Inferior parietal cortex (tissue), 1 donor: ENCODE measurements around the gene S100A4.
"Not testable (repeated sequence)": the region's sequence is repeated elsewhere in the genome, so short reads cannot be mapped to it uniquely, and the experiment has no call there.

Source experiments
- DNase-seq: peaks from one replicate; pipeline ENCODE4 v3.0.0-alpha.2; 2016; ENCODE audit errors: extremely low spot score

S100A4 gene

DNA sequence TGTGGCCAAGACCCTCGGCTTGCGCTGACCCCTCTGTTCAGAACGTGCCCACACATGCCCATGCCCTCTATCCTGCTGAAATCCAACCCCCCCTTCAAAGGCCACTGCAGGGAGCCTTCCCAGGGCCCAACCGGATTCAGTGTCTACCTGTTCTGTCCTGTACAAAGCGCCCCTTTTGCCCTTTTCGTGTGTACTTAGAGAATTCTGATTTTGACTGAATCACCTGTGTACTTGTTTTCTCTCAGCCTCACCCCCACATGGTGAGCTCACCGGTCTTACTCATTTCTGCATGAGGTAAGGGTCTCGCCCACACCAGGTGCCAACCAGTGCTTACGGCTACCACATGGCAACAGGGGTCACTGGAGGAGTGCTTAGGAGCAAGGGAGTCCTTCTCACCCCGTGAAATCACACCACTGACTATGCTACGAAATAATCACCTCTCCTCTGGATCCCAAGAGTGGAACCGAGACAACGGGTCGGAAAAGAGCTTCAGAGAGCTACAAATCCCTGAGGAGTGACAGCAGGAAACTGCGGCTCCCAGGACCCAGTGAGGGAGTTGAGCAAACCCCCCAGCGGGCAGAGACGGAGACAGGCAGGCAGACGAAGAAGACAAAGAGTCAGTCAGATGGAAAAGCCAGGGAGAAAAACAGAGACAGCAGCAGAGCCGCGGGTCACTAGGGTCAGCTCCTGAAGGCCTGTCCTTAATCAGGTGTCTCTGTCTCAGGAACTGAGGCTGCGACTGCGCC, 22.2 kb upstream of the S100A4 start:
- DNase-seq: no peak

DNA sequence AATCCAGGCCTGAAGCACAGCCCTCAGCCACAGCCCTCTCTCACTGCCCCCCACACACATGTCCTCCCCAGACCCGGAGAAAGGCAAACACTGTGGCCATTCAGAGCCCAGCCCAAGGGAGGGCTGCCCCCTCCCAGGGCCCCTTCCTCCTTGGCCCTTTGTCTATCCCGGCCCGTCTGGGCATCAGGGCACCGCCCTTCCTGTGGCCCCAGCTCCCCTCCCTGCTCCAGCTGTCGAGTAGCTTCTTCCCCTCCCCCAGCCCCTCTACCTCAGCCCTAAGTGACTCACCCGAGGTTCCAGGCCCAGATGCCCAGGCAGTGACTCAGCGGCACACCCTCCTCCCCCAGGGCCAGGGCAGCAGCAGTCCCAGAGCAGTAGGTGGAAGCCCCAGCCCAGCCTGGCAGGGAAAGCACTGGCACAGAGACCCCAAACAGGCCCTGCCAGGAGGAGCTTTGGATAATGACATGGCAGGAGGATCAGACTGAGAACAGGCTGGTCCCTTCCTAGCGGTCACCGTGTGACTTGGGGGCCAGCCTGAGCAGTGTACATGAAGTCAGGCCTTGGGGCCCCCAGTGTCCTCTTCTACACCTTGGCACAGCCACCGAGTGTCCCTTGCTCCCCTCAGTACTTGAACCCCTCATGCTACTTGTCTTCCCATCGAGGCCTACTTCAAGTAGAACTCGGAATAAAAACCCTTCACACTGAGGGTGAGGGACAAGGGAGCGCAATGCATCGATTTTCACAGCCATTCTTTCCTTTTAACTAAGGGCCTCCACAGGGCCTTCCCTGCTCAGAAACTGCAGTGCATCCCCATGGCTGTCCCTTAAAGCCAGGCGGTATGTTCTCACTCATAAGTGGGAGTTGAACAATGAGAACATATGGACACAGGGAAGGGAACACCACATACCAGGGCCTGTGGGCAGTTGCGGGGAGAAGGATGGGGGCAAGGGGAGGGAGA, 21.1 kb upstream of the S100A4 start:
- DNase-seq: no peak

DNA sequence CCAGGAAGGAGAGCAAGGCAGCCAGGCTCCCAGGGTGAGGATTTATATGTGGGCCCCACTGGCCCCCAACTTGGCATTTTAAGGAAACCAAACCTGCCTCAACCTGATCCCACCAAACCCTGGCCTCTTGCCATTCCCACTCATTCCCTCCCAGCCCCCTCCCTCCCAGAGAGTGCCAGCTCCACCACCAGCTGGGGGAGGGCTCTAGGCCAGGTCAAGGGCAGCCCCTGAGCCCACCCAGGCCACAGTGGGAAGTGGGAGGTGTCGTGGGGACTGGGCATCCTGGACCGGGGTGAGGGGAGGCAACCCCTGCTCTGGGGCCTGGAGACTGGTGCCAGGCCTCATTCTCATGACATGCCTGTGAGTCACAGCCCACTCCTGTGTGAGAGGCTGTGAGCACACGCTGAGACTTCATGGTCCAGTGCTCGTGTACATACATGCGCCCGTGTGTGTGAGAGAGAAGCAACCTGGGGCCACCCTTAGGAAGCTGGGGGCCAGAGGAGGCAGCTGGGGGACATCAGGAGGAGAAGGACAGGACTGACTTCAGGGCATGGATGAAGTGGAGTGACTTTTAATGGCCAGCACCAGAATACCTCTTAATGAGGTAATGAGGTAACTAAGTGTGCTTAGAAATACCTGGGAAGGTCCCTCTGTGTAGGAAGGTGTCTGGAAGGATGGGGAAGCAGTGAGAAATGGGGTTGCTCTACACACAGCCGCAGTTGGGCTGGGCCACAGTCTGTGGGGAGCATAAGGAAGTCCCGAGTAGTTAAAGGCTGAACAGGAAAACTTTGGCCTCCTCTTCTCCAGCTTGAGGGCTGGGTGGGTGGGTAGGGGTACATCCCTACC, 20.1 kb upstream of the S100A4 start, which contains the start of gene S100A2:
S100A2 (minus strand) TSS at position 316 of the 846 bp plus-strand sequence. CDS start 1,967 bp downstream, outside the sequence.
- no peak for DNase-seq

DNA sequence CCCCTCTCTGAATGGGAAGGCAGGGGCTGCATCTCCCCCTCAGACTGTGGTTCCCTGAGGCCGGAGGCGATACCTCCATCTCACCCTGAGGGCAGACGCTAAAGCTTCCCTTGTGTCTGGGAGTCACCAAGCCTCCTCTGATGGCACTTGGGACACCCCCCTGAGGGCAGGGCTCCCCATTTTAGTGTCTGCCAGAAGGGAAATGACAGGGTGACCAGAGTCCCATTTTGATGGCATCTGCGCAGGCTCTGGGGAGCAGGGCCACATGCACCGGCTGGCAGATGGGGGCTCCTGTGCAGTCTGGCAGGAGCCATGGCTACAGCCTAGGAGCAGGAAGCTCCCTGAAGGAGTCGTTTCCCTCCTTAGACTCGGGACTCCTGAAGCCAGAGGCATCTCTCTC, 18.4 kb upstream of the S100A4 start:
- no peak for DNase-seq

DNA sequence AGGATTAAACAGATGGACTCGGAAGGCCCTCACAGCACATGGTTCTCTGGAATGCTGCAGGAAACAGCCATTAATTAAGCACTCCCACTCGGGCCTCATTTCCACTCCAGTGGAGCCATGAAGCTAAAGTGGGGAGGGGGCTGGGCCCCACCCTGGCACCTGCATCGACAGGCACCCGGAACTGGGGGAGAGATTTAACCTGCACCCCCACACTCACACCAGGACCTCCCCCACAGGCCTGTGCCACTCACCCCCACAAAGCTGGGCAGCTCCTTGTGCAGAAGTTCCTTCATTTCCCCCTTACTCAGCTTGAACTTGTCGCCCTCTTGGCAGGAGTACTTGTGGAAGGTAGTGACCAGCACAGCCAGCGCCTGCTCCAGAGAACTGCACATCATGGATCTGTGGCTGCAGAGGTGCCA, 17.9 kb upstream of the S100A4 start:
- DNase-seq: no peak

DNA sequence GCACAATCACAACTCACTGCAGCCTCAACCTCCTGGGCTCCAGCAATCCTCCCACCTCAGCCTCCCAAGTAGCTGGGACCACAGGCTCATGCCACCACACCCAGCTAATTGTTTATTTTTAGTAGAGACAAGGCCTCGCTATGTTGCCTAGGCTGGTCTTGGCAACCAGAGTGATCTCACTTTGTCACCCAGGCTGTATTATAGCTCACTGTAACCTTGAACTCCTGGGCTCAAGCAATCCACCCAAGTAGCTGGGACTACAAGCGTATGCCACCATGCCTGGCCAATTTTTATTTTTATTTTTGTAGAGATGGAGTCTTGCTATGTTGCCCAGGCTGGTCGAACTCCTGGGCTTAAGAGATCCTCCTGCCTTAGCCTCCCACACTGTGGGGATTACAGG, 16.4 kb upstream of the S100A4 start:
- DNase-seq: not testable (repeated sequence)

DNA sequence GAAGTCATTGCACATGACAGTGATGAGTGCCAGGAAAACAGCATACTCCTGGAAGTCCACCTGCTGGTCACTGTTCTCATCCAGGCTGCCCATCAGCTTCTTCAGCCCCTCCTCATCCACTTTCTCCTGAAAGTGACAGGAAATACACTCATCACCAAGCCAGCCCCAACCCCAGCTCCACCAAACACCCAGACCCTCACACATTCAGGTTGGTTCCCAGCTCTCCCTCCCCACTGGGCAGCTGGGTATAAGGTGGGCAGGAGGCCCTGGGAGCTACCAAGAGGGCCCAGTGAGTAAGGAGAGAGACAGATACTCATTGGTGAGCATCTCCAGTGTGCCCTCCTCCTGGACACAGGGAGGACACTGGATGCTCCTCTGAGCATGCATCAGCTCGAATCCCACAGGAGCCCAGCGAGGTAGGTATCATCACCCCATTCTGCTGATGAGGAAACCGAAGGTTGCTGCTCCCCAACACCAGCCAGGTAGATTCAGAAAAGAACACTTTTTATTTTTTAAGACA, 15.9 kb upstream of the S100A4 start:
- DNase-seq: no peak

DNA sequence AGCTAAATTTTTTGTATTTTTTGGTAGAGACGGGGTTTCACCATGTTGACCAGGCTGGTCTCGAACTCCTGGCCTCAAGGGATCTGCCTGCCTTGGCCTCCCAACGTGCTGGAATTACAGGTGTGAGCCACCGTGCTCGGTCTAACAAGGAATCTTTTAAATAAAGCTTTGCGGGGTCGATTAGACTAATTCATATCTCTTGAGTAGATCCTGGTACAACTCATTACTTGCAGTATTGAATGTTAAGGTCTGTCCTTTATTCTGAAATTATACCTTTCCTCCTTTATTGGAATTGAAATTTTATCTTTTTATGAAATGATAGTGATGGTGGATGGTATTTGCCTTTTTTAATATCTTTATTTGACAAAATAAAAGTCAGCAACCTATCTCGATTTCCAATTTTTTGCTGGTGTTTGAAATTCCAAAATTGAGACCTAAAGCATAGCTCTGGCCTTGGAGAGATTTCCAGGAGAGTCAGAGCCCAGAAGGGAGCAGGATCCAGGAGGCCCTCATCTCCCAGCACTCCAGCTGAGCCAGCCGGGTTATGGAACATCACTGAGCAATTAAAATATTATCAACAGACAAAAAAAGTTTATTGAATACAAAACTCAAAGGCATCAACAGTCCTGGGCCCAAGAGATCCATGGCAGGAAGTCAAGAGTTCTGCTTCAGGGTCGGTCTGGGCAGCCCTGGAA, 15.3 kb upstream of the S100A4 start:
- no peak for DNase-seq

DNA sequence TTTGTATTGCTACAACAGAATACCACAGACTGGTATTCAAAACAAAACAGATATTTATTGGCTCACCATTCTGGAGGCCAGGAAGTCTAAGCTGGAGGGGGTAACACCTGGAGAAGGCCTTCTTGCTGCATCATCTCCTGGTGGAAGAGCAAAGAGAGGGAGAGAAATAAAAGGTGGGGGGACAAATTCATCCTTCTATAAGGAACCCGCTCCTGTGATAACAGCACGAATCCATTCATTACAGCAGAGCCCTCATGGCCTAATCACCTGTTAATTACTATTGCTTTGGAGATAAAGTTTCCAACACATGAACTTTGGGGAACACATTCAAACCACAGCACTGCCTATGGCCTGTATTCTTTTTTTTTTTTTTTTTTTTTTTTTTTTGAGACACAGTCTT, 14.6 kb upstream of the S100A4 start:
- DNase-seq: no peak

DNA sequence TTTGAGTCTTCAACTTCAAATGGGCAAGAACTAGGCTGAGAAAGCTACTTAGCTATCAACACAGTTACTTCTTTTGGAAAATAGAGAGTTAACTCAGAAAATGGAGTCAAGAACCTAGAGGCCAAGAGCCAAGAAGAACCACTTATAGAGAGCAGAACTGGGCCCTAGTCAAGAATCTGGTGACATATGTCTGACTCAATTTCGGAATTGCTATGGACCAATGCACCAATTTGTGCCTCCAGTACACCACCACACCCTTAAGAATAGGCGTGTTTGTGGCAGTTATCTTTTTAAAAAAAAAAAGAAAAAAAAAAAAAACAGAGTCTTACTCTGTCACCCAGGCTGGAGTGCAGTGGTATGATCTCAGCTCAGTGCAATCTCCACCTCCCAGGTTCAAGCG, 12.3 kb upstream of the S100A4 start:
- no peak for DNase-seq

DNA sequence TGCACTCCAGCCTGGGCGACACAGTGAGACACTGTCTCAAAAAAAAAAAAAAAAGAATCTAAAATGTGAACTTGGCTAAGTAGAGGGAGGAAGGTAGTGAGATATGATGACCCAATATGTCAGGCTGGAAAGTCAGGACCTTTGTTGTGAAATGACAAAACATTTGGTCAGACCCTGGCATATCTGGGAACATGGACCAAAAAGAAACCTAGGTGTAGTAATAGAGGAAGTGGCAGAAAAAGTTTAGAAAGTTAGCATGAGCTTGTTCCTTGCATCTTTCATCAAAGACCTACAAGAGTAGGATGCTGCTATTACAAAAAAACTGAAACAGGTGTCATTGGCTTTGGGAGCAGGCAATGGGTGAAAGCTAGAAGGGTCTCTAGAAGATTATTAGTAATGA, 10.7 kb upstream of the S100A4 start:
- DNase-seq: no peak

DNA sequence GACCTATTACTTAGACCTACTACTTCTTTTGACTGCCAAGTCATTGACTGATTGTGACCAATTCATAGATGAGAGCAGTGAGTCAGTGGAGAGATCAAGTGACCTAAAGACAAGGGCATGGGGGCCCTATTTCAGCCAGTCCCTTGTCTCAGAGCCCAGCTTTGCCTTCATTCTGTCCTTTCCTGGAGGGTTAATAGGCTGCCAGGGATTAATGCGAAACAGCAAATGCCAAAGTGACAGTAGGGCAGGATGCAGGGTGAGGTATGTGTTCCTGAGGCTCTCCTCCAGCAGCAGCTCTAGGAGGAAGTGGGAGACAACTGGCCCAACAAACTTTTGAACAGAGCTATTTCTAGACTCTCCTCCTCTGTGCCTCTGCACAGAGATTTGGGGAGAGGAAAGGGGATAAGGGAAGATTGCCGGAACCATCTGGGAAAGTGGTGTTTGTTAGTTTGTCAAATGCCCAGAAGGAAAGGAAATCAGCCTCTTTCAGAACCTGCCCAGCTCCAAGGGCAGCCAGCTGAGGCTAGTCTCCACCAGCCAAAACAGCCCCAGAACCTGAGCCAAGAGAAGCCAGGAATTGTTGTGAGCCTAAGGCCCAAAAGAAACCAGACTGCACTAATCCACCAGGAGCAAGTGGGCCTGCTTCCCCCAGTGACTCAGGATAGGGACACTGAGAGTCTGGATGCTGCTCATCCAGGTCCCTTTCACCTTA, 8.4 kb upstream of the S100A4 start:
- DNase-seq: no peak

DNA sequence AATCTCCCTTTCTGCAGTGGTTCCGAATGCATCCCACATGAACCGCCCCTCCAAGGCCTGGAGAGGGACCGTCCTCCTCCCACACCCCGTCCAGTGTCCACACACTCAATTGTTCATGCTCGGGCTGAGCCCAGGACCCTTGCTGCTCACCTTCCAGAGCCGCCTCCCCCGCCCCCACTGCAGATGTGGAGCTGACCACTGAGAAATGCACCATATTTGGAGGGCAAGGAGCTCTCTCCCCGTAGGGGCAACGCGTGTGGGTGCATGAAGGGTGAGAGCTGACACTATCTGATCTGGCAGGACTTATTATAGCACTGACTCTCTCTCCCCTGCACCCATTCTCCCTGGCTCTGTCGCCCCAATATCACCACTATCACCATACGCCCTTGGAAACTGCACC, 7.5 kb upstream of the S100A4 start:
- no peak for DNase-seq

DNA sequence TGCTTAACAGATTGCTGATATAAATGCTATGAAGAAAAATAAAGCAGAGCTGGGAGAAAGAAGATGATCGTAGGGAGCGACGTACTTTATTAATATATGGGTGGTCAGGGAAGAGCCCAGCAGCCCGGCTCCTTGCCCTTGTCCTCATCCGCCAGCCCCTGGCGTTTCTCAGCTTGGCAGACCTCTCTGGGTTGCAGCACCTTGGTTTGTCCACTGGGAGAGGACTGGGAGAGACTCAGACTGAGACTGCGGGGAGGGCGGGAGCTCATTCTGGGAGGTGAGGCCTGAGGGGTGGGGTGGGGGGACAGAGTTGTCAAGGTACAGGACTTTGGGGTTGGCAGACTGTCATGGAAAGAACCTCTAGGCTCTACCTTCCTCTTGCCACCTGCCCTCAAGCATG, 6.7 kb upstream of the S100A4 start:
- DNase-seq: no peak

DNA sequence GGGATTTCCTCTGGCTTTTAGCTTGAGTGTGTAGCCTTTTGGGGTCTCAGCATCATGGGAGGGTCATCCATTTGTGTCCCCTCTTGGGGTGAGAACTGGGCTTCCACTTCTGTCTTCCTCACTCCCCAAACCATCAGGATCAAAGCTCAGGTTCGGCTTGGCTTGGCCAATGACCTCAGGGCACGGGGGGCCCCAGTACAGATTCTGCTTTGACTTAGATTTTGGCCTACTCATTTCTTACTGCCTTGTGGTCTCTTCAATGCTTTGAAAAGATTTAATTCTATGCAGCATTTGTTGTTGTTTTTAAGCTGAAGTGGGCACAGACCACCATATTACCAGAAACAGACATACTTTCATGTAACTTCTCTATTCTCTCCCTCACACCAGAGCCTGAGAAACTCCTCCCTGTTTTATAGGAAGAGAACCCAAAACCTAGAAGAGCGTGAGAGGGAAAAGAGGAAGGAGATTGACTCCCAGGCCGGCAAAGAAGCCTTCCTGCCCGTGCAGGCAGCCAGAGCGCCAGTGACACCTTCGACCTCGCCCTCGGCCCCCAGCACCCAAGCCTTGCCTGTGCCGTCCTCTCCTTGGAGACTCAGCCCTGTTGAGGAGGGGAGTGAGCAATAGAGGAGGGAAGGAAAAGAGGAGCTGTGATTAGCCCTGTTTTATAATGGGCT, 5.4 kb upstream of the S100A4 start:
- DNase-seq: no peak

DNA sequence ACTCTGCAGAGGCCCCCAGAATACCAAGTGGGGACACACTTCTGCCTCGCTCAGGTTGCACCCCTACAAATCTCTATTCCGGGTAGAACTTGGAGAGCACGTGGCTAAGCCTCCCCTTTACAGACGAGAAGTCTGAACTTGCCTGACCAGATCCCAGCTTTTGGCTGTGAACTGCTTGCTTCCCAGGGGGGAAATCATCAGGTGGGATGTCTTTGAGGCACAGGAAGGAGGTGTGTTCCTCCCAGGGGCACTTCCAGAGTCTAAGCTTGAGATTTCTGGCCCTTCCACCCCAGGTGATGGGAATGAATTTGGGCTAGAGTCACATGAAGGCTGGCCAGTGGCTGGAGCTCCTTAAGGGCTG, 4.8 kb upstream of the S100A4 start:
- no peak for DNase-seq

DNA sequence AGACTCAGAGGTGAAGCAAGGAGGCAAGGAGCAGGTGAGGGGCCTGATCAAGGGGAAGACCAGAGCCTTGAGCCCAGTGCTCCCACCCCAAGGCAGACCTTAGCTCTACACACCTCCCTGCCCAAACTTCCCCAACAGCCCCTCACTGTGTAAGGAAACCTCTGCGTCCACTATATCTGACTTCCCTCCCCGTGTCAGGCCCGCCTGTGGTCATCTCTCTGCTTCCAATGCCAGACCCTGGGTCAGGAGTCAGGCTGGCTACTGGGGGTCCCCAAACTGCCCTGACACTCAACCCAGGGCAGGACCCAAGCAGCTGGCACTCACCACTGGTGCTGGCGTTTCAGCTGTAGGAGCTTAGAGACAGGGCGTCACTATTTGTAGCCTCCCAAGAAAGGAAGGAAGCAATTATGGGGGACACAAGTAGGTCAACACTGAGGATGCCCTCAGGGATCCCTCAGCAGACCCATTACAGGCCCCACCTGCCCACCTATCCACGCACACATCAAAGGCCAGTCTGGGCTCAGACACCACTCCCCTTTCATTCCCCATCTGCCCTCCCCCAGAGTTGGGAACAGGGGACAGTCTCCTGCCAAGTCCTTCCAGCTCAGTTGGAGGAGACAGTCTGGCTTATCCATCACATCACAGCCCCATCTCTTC, 4.3 kb upstream of the S100A4 start:
- DNase-seq: no peak

DNA sequence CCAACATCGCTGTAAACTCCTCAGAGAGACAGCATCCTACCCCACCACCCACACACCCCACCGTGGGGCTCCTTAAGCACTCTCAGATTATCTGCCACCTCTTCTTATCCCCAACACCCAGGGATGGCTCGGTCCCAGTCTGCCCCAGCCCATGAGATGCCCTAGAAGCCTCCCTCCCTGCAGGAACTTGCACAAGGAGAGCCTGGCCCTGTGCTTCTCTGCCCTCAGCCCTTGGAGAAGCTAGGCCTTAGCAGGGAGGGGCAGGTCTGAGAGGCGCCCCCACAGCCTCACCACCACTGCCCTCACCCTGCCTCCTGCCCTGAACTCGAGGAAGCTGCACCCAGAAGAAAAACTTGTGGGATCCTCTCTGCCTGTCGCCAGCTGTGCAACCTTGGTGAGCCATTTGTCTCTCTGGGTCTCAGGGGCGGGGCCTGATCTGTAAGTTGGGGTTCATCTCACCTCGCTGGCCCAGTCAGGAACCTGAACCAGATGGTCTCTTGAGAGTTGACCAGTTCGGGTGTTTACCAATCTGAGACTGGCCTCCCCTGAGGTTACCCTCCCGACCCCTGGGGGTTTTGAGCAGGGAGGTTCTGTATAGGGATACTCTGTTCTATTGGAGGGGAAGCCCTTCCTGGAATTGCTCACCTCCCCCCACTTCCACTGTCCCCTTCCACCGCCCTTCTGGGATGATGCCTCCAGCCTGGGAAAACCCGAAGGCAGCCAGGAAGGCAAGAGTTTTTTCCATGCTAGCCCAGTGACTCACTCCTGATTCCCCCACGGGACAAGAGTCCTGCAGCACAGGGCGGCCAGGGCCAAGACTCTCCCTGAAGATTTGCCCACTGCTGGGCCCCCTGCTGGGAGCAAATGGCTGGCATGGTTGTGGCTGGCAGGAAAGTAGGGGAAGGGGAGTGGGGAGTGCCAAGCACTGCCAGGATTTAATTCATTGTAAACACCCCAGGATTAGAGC, 3.4 kb upstream of the S100A4 start, which contains the start of gene S100A3:
S100A3 (minus strand) TSS at position 537 of the 967 bp plus-strand sequence. CDS start 773 bp downstream, outside the sequence.
- no peak for DNase-seq
